Measurements from ENCODE around the gene NUCB1.

DNA sequence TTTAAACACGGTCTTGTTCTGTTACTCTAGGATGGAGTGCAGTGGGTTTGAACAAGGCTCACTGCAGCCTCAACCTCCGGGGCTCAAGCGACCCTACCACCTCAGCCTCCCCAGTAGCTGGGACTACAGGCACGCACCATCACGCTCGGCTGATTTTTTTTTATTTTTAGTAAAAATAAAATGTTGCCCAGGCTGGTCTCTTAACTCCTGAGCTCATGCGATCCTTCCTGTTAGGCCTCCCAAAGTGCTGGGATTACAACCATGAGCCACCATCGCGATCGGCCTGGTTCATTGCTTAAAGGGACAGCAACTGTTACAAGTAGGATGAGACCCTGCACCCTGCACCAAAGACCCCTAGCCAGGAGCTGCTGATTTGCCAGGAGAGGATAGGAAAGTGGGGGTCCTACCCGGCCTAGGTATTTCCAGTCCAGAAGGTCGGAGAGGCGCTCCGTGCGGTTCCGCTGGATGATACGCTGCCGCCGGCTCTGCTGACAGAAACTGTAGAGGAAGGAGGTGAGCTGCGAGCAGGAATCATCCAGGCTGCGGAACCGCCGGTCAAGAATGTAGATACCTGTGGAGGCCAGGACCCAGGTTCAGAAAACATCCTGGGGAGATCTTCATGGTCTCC lies 70.1 kb downstream of the NUCB1 start:
- TF ChIP-seq CTCF (IDR thresholded peaks at IDR 0.05): no peak
- TF ChIP-seq POLR2A (IDR thresholded peaks at IDR 0.05): no peak
